K562 (cell line): ENCODE data around the gene PDE2A.

Source experiments
- BCL6 ChIP-seq: fragments of 250-450 bp; sonication (Bioruptor Pico); IDR thresholded peaks from 2 replicates; pipeline ENCODE4 v1.4.0; 2020
- EZH2 ChIP-seq: IDR thresholded peaks from 2 replicates; pipeline ENCODE4 v1.6.1; 2012; ENCODE audit warnings: low read depth, mild to moderate bottlenecking, inconsistent platforms, low read length, borderline replicate concordance
- HNRNPUL1 ChIP-seq: fragments of 200-400 bp; formaldehyde crosslinking; IDR thresholded peaks from 2 replicates; pipeline ENCODE4 v1.6.1; 2017; ENCODE audit warnings: low read length
- KLF10 ChIP-seq: fragments of 250-450 bp; sonication (Bioruptor Pico); IDR thresholded peaks from 2 replicates; pipeline ENCODE4 v1.6.1; 2021; ENCODE audit warnings: matching md5 sums
- PHB2 ChIP-seq: fragments of 450-650 bp; IDR thresholded peaks from 2 replicates; pipeline ENCODE4 v1.6.1; 2017; ENCODE audit warnings: low read depth
- POLR2A ChIP-seq: fragments of 450-650 bp; conservative IDR thresholded peaks from 2 replicates; pipeline ENCODE4 v1.6.1; 2016
- POLR2AphosphoS5 ChIP-seq: IDR thresholded peaks from 2 replicates; pipeline ENCODE4 v1.6.1; 2011; ENCODE audit warnings: mild to moderate bottlenecking, low read depth, low read length, moderate library complexity; ENCODE audit not compliant: control insufficient read depth, insufficient read depth
- TF ChIP-seq, protein P1 (sequence below), 2 experiments: fragments of 450-650 bp in 1 of 2; IDR thresholded peaks; 2 replicates each; pipeline ENCODE4 v1.6.1; 2011 to 2017; ENCODE audit warnings: low read depth in 2 of 2, antibody characterized with exemption in 1 of 2, borderline replicate concordance in 1 of 2, low read length in 1 of 2, mild to moderate bottlenecking in 1 of 2, mixed read lengths in 1 of 2; ENCODE audit not compliant: control insufficient read depth in 1 of 2

DNA sequence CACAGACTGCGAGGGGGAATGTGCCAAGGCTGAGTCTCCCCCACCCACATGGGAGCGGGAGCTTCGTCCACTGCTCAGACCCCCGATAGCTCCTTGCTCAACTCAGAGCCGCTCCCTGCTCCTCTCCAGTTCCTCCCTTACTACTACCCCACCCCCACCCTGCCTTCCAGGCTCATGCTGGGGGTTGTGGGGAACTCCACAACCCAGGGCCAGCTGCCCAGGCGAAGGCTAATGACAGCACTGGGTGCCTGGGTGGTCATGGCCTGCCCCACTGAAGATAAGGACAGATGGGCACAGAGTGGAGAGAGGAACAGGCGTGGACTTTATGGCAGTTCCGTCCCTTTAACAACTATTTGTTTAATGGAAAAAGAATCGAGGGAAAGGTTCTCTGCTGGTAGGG, 73.7 kb downstream of the PDE2A start:
- TF ChIP-seq POLR2AphosphoS5 (no peak), EZH2 (no peak), BCL6 (CRISPR knock-in tag) (no peak), KLF10 (CRISPR knock-in tag) (no peak), POLR2A (no peak), HNRNPUL1 (no peak), PHB2 (no peak)
- TF ChIP-seq, protein P1, sequence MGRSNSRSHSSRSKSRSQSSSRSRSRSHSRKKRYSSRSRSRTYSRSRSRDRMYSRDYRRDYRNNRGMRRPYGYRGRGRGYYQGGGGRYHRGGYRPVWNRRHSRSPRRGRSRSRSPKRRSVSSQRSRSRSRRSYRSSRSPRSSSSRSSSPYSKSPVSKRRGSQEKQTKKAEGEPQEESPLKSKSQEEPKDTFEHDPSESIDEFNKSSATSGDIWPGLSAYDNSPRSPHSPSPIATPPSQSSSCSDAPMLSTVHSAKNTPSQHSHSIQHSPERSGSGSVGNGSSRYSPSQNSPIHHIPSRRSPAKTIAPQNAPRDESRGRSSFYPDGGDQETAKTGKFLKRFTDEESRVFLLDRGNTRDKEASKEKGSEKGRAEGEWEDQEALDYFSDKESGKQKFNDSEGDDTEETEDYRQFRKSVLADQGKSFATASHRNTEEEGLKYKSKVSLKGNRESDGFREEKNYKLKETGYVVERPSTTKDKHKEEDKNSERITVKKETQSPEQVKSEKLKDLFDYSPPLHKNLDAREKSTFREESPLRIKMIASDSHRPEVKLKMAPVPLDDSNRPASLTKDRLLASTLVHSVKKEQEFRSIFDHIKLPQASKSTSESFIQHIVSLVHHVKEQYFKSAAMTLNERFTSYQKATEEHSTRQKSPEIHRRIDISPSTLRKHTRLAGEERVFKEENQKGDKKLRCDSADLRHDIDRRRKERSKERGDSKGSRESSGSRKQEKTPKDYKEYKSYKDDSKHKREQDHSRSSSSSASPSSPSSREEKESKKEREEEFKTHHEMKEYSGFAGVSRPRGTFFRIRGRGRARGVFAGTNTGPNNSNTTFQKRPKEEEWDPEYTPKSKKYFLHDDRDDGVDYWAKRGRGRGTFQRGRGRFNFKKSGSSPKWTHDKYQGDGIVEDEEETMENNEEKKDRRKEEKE (IDR thresholded peaks at IDR 0.05; ENCODE audit: borderline replicate concordance in 1 of 2, control insufficient read depth in 1 of 2, low read depth in 2 of 2, low read length in 1 of 2), result no peak
